ENCODE measurements around the gene HPS4. TPM values are rescaled to one million over a fixed set of nuclear protein-coding genes. Genes with fewer than 3 reads are reported as not detected.
A peak's percentile ranks its signal among the peaks of the same experiment; 100 is the strongest.

Gene HPS4
- total RNA-seq, 1 donor from 2014 or later: 25.2 TPM

DNA sequence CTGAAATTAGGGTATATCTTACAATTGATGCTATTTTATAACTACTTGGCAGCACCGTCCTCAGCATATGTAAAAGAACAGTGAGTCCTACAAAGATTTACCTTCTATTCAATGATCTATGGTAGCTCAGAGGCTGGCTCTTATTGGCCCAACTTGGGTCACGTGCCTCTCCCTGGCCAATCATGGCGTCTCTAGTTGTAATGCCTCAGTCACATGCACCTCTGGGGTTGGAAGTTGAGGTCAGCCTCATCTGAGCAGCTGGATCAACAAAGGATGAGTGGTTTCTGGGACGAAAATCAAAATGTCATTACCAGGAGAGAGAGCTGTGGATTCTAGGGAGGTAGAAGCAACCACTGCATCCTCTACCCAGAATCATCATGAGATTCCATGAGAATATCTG is 77.5 kb downstream of the HPS4 start:
- H3K27me3 ChIP-seq (ENCODE audit: insufficient read depth, low read length): peaks cover 14% of the 10 kb centered on the region
- no peaks in the 10 kb centered on the region for H3K9me3 ChIP-seq (ENCODE audit: insufficient read depth, low read depth, low read length)
- H3K4me2 ChIP-seq (ENCODE audit: low read length): no peak overlapping the region
- Mint-ChIP-seq H3K27me3 (ENCODE audit: low read depth, unreplicated experiment) (no peaks in the 10 kb centered on the region), H3K27ac (ENCODE audit: unreplicated experiment) (no peak overlapping the region), H3K4me1 (ENCODE audit: low read depth, unreplicated experiment) (peaks cover 18% of the 10 kb centered on the region), H3K9me3 (ENCODE audit: unreplicated experiment) (no peaks in the 10 kb centered on the region), H3K4me3 (ENCODE audit: unreplicated experiment) (no peak overlapping the region), H3K36me3 (ENCODE audit: low read depth, unreplicated experiment) (no peaks in the 10 kb centered on the region)
- no peaks in the 10 kb centered on the region for H3K36me3 ChIP-seq (ENCODE audit: insufficient read depth, low read length)
- no peak overlapping the region for H3K4me3 ChIP-seq (ENCODE audit: insufficient read depth, low read depth, low read length)
- FAIRE-seq (no peak), DNase-seq (ENCODE audit: low read depth) (peak; percentile 53)
- no peaks in the 10 kb centered on the region for H4K20me1 ChIP-seq (ENCODE audit: insufficient read depth, low read length)
- no peak overlapping the region for H3K9ac ChIP-seq (ENCODE audit: low read length)
- no peak overlapping the region for H2AFZ ChIP-seq (ENCODE audit: low read depth, low read length)
- no peak overlapping the region for H3K27ac ChIP-seq (ENCODE audit: low read depth, low read length)
- no peaks in the 10 kb centered on the region for H3K79me2 ChIP-seq (ENCODE audit: insufficient read depth, low read length)
- H3K4me1 ChIP-seq (ENCODE audit: insufficient read depth, low read length): no peaks in the 10 kb centered on the region
- no peak for TF ChIP-seq EZH2 (IDR thresholded peaks at IDR 0.05; ENCODE audit: insufficient read depth, low read length)
- TF ChIP-seq, protein P1, sequence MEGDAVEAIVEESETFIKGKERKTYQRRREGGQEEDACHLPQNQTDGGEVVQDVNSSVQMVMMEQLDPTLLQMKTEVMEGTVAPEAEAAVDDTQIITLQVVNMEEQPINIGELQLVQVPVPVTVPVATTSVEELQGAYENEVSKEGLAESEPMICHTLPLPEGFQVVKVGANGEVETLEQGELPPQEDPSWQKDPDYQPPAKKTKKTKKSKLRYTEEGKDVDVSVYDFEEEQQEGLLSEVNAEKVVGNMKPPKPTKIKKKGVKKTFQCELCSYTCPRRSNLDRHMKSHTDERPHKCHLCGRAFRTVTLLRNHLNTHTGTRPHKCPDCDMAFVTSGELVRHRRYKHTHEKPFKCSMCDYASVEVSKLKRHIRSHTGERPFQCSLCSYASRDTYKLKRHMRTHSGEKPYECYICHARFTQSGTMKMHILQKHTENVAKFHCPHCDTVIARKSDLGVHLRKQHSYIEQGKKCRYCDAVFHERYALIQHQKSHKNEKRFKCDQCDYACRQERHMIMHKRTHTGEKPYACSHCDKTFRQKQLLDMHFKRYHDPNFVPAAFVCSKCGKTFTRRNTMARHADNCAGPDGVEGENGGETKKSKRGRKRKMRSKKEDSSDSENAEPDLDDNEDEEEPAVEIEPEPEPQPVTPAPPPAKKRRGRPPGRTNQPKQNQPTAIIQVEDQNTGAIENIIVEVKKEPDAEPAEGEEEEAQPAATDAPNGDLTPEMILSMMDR (IDR thresholded peaks at IDR 0.05; ENCODE audit: insufficient read depth, low read depth, low read length): no peak

- Histone ChIP-seq H3K9me3 (ENCODE audit: insufficient read depth, low read depth, low read length) (no peaks in the 10 kb centered on the region), H3K79me2 (ENCODE audit: insufficient read depth, low read length) (no peaks in the 10 kb centered on the region), H3K4me3 (ENCODE audit: insufficient read depth, low read depth, low read length) (no peak overlapping the region), H3K4me2 (ENCODE audit: low read length) (no peak overlapping the region), H2AFZ (ENCODE audit: low read depth, low read length) (no peak overlapping the region), H3K9ac (ENCODE audit: low read length) (peak overlapping the region; percentile 21), H3K27me3 (ENCODE audit: insufficient read depth, low read length) (peaks cover 4% of the 10 kb centered on the region), H3K4me1 (ENCODE audit: insufficient read depth, low read length) (no peaks in the 10 kb centered on the region), H4K20me1 (ENCODE audit: insufficient read depth, low read length) (no peaks in the 10 kb centered on the region), H3K36me3 (ENCODE audit: insufficient read depth, low read length) (no peaks in the 10 kb centered on the region), H3K27ac (ENCODE audit: low read depth, low read length) (no peak overlapping the region)
- DNase-seq (ENCODE audit: low read depth) (no peak), FAIRE-seq (no peak)
- Mint-ChIP-seq H3K27me3 (ENCODE audit: low read depth, unreplicated experiment) (peaks cover 3% of the 10 kb centered on the region), H3K4me3 (ENCODE audit: unreplicated experiment) (no peak overlapping the region), H3K9me3 (ENCODE audit: unreplicated experiment) (no peaks in the 10 kb centered on the region), H3K36me3 (ENCODE audit: low read depth, unreplicated experiment) (no peaks in the 10 kb centered on the region), H3K27ac (ENCODE audit: unreplicated experiment) (no peak overlapping the region), H3K4me1 (ENCODE audit: low read depth, unreplicated experiment) (peaks cover 18% of the 10 kb centered on the region)
- TF ChIP-seq, protein P1 (IDR thresholded peaks at IDR 0.05; ENCODE audit: insufficient read depth, low read depth, low read length): no peak
- TF ChIP-seq EZH2 (IDR thresholded peaks at IDR 0.05; ENCODE audit: insufficient read depth, low read length): no peak
Measured at GRCh38 chr22:26404851-26405421, 78.6 kb downstream of the HPS4 start.

DNA sequence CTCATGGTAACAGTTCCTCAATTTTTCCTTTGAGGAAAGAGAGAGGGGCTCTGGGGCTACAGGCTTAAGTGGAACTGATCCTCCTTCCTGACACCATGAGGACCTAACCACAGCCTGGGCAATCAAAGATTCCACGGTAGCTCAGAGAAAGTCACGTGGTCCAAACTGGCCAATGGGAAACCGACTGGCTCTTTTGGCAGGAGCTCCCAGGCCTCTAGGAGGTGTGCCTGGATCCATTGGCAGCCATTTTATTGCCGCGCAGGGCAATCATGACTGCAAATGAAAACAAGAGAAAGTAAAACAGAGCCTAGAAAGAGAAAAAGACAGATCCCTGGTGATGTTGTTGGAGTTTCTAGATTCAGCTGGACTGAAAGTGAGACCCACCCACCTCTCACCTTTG is 81.9 kb downstream of the HPS4 start:
- H3K9ac ChIP-seq (ENCODE audit: low read length): no peak overlapping the region
- no peak overlapping the region for H3K27ac ChIP-seq (ENCODE audit: low read depth, low read length)
- Mint-ChIP-seq H3K27me3 (ENCODE audit: low read depth, unreplicated experiment) (peaks cover 3% of the 10 kb centered on the region), H3K4me3 (ENCODE audit: unreplicated experiment) (no peak overlapping the region), H3K9me3 (ENCODE audit: unreplicated experiment) (no peaks in the 10 kb centered on the region), H3K36me3 (ENCODE audit: low read depth, unreplicated experiment) (no peaks in the 10 kb centered on the region), H3K27ac (ENCODE audit: unreplicated experiment) (no peak overlapping the region), H3K4me1 (ENCODE audit: low read depth, unreplicated experiment) (peaks cover 16% of the 10 kb centered on the region)
- H3K79me2 ChIP-seq (ENCODE audit: insufficient read depth, low read length): no peaks in the 10 kb centered on the region
- no peaks in the 10 kb centered on the region for H3K27me3 ChIP-seq (ENCODE audit: insufficient read depth, low read length)
- TF ChIP-seq, protein P1 (IDR thresholded peaks at IDR 0.05; ENCODE audit: insufficient read depth, low read depth, low read length): no peak
- no peak for TF ChIP-seq EZH2 (IDR thresholded peaks at IDR 0.05; ENCODE audit: insufficient read depth, low read length)
- H3K36me3 ChIP-seq (ENCODE audit: insufficient read depth, low read length): no peaks in the 10 kb centered on the region
- DNase-seq (ENCODE audit: low read depth) (no peak), FAIRE-seq (no peak)
- H4K20me1 ChIP-seq (ENCODE audit: insufficient read depth, low read length): no peaks in the 10 kb centered on the region
- H3K4me3 ChIP-seq (ENCODE audit: insufficient read depth, low read depth, low read length): no peak overlapping the region
- no peak overlapping the region for H2AFZ ChIP-seq (ENCODE audit: low read depth, low read length)
- no peaks in the 10 kb centered on the region for H3K9me3 ChIP-seq (ENCODE audit: insufficient read depth, low read depth, low read length)
- H3K4me1 ChIP-seq (ENCODE audit: insufficient read depth, low read length): no peaks in the 10 kb centered on the region
- no peak overlapping the region for H3K4me2 ChIP-seq (ENCODE audit: low read length)
